Loucy (cell line): ENCODE measurements around the gene FERMT3.

Source experiments
- CTCF ChIP-seq: fragments of 200-600 bp; sonication (generic); conservative IDR thresholded peaks from 2 replicates; pipeline ENCODE4 v1.5.1; 2014; ENCODE audit warnings: mild to moderate bottlenecking, antibody characterized with exemption, low read length
- EZH2phosphoT487 ChIP-seq: fragments of 200-600 bp; IDR thresholded peaks from 2 replicates; pipeline ENCODE4 v1.6.1; 2018; ENCODE audit warnings: antibody characterized with exemption, mild to moderate bottlenecking, moderate library complexity, borderline replicate concordance

DNA sequence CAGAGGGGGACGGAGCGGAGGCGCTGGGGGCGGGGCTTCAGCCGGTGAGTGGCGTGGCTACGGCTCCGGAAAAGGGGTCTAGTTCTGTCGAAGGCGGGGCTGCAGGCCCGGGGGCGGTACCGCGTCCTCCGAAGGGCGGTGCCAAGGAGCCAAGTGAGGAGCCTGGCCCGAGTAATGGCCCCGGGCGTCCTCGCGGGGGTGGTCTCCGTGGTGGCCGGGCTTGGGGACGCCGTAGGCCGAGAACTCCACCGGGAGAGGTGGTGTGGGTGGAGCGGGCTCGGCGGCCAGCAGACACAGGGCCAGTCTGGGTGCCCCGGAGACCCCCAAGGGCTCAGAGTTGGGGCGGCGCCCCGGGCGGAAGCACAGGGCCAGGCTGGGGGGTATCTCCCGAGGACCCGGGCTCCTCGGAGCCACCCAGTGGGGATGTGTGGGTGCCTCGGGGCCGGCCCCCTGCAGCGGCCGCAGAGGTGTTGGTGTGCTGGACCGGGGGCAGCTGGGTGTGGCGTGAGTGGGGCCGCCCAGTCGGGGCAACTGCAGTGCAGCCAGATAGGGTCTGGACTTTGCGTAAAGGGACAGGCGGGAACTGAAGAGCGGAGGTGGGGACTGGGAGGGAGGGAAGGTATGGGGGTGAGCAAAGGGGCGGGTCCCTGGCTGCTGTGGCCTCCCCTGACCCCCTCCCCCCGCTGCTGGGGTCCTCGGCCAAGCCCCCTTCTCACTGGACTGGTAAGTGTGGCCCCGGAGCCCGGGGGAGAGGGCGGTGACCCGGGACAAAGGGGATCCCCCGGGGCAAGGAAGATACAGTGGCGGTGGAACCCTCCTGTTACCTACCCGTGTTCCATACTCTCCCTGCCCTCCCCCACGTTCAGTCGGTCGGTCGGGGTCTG is 35.2 kb downstream of the FERMT3 start:
- TF ChIP-seq CTCF: no peak
- TF ChIP-seq EZH2phosphoT487: no peak
